ENCODE results near the gene COG5.
A peak's percentile ranks its signal among the peaks of the same experiment; 100 is the strongest.
"Not testable (repeated sequence)": the region's sequence is repeated elsewhere in the genome, so short reads cannot be mapped to it uniquely, and the experiment has no call there.

Gene COG5

GRCh38 chr7:107228291-107228690, 335.4 kb downstream of the COG5 start:
- TF ChIP-seq ZNF76 (tag by site-specific recombination; IDR thresholded peaks at IDR 0.05; ENCODE audit: borderline replicate concordance, low read depth), result no peak
- TF ChIP-seq ZBTB17 (tag by site-specific recombination; IDR thresholded peaks at IDR 0.05), result no peak
- no peak for TF ChIP-seq ZNF530 (tag by site-specific recombination; IDR thresholded peaks at IDR 0.05; ENCODE audit: low read depth)
- no peak for TF ChIP-seq ZNF350 (tag by site-specific recombination; IDR thresholded peaks at IDR 0.05)
- no peak for TF ChIP-seq ZNF521 (tag by site-specific recombination; IDR thresholded peaks at IDR 0.05)
- TF ChIP-seq ZNF311 (tag by site-specific recombination; IDR thresholded peaks at IDR 0.05; ENCODE audit: borderline replicate concordance), result no peak
- no peak for TF ChIP-seq ZNF2 (tag by site-specific recombination; IDR thresholded peaks at IDR 0.05)
- POLR2A ChIA-PET, result interaction anchor here (0.6 to 1.2 kb wide), 3 partner anchors 59 to 1299 kb away, joined by 3 to 5 read pairs (median 3); partner anchors contain the start of gene HBP1
- no peak overlapping the region for H3K27ac ChIP-seq (ENCODE audit: extremely low read depth, low read depth, low read length)
- no peaks in the 10 kb centered on the region for H3K4me1 ChIP-seq (ENCODE audit: control insufficient read depth, insufficient read depth, low read length)
- H3K4me3 ChIP-seq (ENCODE audit: low read depth, low read length), result no peak overlapping the region
- no peaks in the 10 kb centered on the region for H3K9me3 ChIP-seq (ENCODE audit: control insufficient read depth, insufficient read depth, low read depth, low read length)
- no peaks in the 10 kb centered on the region; a peak in 1 of 3 replicates for H3K36me3 ChIP-seq (ENCODE audit: control insufficient read depth in 2 of 2, insufficient read depth in 1 of 2, low read length in 2 of 2)
- CTCF ChIA-PET, result interaction anchor here (0.6 kb wide), 1 partner anchor 13 kb away, joined by 3 read pairs; no protein-coding TSS in a partner anchor

GRCh38 chr7:107224374-107225223, 339.1 kb downstream of the COG5 start:
- ChIA-PET POLR2A (no interaction called here), CTCF (no interaction called here)
- no peak overlapping the region for H3K27ac ChIP-seq (ENCODE audit: extremely low read depth, low read depth, low read length)
- no peaks in the 10 kb centered on the region for H3K4me1 ChIP-seq (ENCODE audit: control insufficient read depth, insufficient read depth, low read length)
- no peak for TF ChIP-seq ZSCAN23 (tag by site-specific recombination; IDR thresholded peaks at IDR 0.05)
- no peak for TF ChIP-seq ZNF624 (tag by site-specific recombination; IDR thresholded peaks at IDR 0.05)
- no peak for TF ChIP-seq ZBTB17 (tag by site-specific recombination; IDR thresholded peaks at IDR 0.05)
- no peak for TF ChIP-seq ZNF704 (tag by site-specific recombination; IDR thresholded peaks at IDR 0.05)
- 0 out of 2 replicates have a peak, but pooled peaks have one; percentile 27 for TF ChIP-seq KLF1 (tag by site-specific recombination; IDR thresholded peaks at IDR 0.05)
- H3K36me3 ChIP-seq (ENCODE audit: control insufficient read depth in 2 of 2, insufficient read depth in 1 of 2, low read length in 2 of 2), result no peaks in the 10 kb centered on the region; a peak in 1 of 3 replicates
- H3K9me3 ChIP-seq (ENCODE audit: control insufficient read depth, insufficient read depth, low read depth, low read length), result no peaks in the 10 kb centered on the region
- no peak overlapping the region for H3K4me3 ChIP-seq (ENCODE audit: low read depth, low read length)

- H3K27ac ChIP-seq (ENCODE audit: extremely low read depth, low read depth, low read length); H3K9me3 ChIP-seq (ENCODE audit: control insufficient read depth, insufficient read depth, low read depth, low read length); H3K4me1 ChIP-seq (ENCODE audit: control insufficient read depth, insufficient read depth, low read length); H3K36me3 ChIP-seq (ENCODE audit: control insufficient read depth in 2 of 2, insufficient read depth in 1 of 2, low read length in 2 of 2); H3K4me3 ChIP-seq (ENCODE audit: low read depth, low read length); CTCF ChIA-PET: not testable (repeated sequence)
- POLR2A ChIA-PET, result interaction anchor here (0.7 kb wide), 1 partner anchor 1984 kb away, joined by 6 read pairs; no protein-coding TSS in a partner anchor
These were observed 342.9 kb downstream of the COG5 start for GRCh38 chr7:107220806-107221205.

- CTCF ChIA-PET, result no interaction called here
- Histone ChIP-seq H3K4me1 (ENCODE audit: control insufficient read depth, insufficient read depth, low read length) (no peaks in the 10 kb centered on the region), H3K4me3 (ENCODE audit: low read depth, low read length) (no peak overlapping the region), H3K9me3 (ENCODE audit: control insufficient read depth, insufficient read depth, low read depth, low read length) (no peaks in the 10 kb centered on the region), H3K27ac (ENCODE audit: extremely low read depth, low read depth, low read length) (no peak overlapping the region), H3K36me3 (ENCODE audit: control insufficient read depth in 2 of 2, insufficient read depth in 1 of 2, low read length in 2 of 2) (no peaks in the 10 kb centered on the region; a peak in 1 of 3 replicates)
- POLR2A ChIA-PET, result interaction anchor here (0.7 kb wide), 1 partner anchor 1984 kb away, joined by 6 read pairs; no protein-coding TSS in a partner anchor
- TF ChIP-seq ZNF148 (tag by site-specific recombination; IDR thresholded peaks at IDR 0.05; ENCODE audit: borderline replicate concordance), result no peak
- no peak for TF ChIP-seq KLF7 (tag by site-specific recombination; IDR thresholded peaks at IDR 0.05; ENCODE audit: borderline replicate concordance)
- TF ChIP-seq ZNF792 (tag by site-specific recombination; IDR thresholded peaks at IDR 0.05), result no peak
- TF ChIP-seq ZNF837 (tag by site-specific recombination; IDR thresholded peaks at IDR 0.05), result no peak
These were observed 343.4 kb downstream of the COG5 start for GRCh38 chr7:107220356-107220755.

All from HEK293 (cell line).